Type B pancreatic cell (in vitro differentiated cells): ENCODE results near the gene ZNF680. TPM values are rescaled to one million over a fixed set of nuclear protein-coding genes. Genes with fewer than 3 reads are reported as not detected.
"Not testable (repeated sequence)": the region's sequence is repeated elsewhere in the genome, so short reads cannot be mapped to it uniquely, and the experiment has no call there.

Experiments used
- DNase-seq: peaks from one replicate; pipeline ENCODE4 v3.0.0; 2021; ENCODE audit warnings: mixed read lengths; ENCODE audit not compliant: unreplicated experiment; ENCODE audit errors: extremely low spot score
- H3K27ac Mint-ChIP-seq: 2 replicates; pipeline ENCODE4 v1.8.0; 2021; ENCODE audit warnings: mild to moderate bottlenecking, mixed read lengths
- H3K27me3 Mint-ChIP-seq: 2 replicates; pipeline ENCODE4 v1.8.0; 2021; ENCODE audit warnings: mixed read lengths
- H3K36me3 Mint-ChIP-seq: 2 replicates; pipeline ENCODE4 v1.8.0; 2021; ENCODE audit warnings: mixed read lengths
- H3K4me1 Mint-ChIP-seq: one replicate; pipeline ENCODE4 v1.8.0; 2021; ENCODE audit warnings: mixed read lengths; ENCODE audit not compliant: unreplicated experiment
- H3K4me3 Mint-ChIP-seq: 2 replicates; pipeline ENCODE4 v1.8.0; 2021; ENCODE audit warnings: mild to moderate bottlenecking, mixed read lengths
- H3K9me3 Mint-ChIP-seq: 2 replicates; pipeline ENCODE4 v1.8.0; 2021; ENCODE audit warnings: mixed read lengths
- total RNA-seq: library from RNA; stranded (reverse); gene quantifications from 2 replicates; pipeline ENCODE4 v1.2.1, GENCODE V29; 2021; ENCODE audit warnings: low replicate concordance
- TF ChIP-seq, protein P1 (sequence below): fragments of 200-600 bp; sonication (generic); conservative IDR thresholded peaks from 2 replicates; pipeline ENCODE4 v1.5.0; 2021; ENCODE audit warnings: antibody characterized with exemption, mild to moderate bottlenecking

The ZNF680 gene
- total RNA-seq, 1 donor from 2014 or later: 15.9 TPM

DNA sequence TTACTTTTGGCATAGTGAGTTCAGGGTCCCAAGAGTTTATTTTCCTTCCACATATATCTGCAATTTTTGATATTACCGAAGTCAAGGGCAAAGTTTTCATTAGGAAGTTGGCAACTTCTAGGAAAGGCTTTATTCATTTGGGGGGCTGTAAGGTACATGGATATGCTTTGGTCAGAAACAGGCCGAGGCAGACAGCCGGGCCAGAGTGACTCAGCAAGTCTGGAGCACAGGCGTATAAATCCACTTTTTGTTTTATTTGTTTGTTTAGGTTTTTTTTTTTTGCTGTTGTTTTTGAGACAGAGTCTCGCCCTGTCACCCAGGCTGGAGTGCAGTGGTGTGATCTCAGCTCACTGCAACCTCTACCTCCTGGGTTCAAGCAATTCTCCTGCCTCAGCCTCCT is 3.7 kb downstream of the ZNF680 start:
- Mint-ChIP-seq H3K27me3 (no peaks in the 10 kb centered on the region), H3K9me3 (peaks cover 13% of the 10 kb centered on the region), H3K4me3 (peak overlapping the region; percentile 22), H3K36me3 (peaks cover 45% of the 10 kb centered on the region), H3K4me1 (peaks cover 5% of the 10 kb centered on the region), H3K27ac (peak overlapping the region; percentile 23)
- no peak for DNase-seq
- TF ChIP-seq, protein P1, sequence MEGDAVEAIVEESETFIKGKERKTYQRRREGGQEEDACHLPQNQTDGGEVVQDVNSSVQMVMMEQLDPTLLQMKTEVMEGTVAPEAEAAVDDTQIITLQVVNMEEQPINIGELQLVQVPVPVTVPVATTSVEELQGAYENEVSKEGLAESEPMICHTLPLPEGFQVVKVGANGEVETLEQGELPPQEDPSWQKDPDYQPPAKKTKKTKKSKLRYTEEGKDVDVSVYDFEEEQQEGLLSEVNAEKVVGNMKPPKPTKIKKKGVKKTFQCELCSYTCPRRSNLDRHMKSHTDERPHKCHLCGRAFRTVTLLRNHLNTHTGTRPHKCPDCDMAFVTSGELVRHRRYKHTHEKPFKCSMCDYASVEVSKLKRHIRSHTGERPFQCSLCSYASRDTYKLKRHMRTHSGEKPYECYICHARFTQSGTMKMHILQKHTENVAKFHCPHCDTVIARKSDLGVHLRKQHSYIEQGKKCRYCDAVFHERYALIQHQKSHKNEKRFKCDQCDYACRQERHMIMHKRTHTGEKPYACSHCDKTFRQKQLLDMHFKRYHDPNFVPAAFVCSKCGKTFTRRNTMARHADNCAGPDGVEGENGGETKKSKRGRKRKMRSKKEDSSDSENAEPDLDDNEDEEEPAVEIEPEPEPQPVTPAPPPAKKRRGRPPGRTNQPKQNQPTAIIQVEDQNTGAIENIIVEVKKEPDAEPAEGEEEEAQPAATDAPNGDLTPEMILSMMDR: no peak

DNA sequence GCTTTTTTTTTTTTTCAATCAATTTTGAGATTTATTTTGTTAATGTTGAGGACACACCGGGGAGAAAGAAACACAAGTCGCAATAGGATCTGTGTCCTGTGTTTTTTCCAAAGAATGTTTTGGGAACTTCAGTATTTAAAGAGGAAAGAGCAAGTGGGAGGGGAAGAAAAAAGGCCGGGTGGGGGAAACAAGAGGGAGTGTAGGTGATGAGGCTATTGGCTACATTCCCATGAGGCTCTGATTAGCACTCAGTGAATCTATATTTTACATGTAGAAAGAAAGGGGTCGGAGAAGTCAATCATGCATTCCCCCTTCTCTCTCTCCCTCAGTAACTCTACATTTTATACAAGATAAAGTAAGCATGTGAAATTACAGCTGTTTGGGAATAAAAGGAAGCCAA is 4.1 kb downstream of the ZNF680 start:
- Mint-ChIP-seq H3K9me3 (peaks cover 13% of the 10 kb centered on the region), H3K4me3 (peak overlapping the region; percentile 22), H3K27ac (peak overlapping the region; percentile 23), H3K36me3 (peaks cover 45% of the 10 kb centered on the region), H3K4me1 (peaks cover 5% of the 10 kb centered on the region), H3K27me3 (no peaks in the 10 kb centered on the region)
- TF ChIP-seq, protein P1: no peak
- no peak for DNase-seq

DNA sequence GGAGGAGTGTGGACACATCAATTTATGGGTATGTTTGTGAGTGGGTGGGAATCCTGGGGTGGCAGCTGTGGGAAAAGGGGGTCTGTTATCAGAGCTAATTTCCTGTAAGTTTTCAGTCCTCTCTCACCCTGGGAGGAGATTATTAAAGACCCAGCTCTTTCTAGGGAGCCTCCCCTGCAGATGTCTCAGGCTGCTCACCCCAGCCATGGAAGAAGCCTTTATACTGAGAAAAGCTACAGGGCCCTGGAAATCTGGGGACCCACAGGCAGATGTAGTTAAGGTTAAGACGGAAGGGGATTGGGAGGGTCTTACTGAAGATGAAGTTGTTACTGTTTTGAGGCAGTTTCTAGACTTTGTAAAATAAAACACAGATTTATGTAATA is 4.6 kb downstream of the ZNF680 start:
- peak overlapping the region; percentile 22 for H3K4me3 Mint-ChIP-seq
- H3K27ac Mint-ChIP-seq: no peak overlapping the region
- TF ChIP-seq, protein P1: no peak
- peaks cover 45% of the 10 kb centered on the region for H3K36me3 Mint-ChIP-seq
- H3K4me1 Mint-ChIP-seq: peaks cover 5% of the 10 kb centered on the region
- no peak for DNase-seq
- H3K9me3 Mint-ChIP-seq: peaks cover 13% of the 10 kb centered on the region
- H3K27me3 Mint-ChIP-seq: no peaks in the 10 kb centered on the region

DNA sequence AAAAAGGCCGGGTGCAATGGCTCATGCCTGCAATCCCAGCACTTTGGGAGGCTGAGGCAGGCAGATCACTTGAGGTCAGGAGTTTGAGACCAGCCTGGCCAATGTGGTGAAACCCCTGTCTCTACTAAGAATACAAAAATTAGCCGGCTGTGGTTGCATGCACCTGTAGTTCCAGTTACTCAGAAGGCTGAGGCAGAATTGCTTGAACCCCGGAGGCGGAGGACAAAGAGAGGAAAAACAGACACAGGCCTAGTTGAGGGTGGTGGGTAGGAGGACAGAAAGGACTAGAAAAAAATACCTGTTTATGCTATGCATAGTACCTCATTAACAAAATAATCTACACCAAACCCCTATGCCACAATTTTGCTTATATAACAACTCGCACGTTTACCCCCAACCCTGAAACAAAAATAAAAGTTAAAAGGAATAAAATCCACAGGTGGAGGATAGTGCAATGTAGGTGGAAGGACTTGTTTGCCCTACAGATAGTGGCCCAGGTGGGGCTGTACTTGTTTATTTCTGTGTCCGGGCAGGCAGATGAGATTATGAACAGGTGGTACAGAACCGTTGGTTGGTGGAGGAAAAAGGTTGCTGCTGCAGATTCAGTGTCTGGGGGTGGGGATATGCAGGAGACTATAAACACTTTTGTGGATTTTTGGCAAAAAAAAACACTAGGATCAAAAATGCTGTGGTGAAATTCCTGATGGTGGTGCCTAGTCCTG is 5.1 kb downstream of the ZNF680 start:
- no peak for DNase-seq
- no peaks in the 10 kb centered on the region for H3K27me3 Mint-ChIP-seq
- peaks cover 13% of the 10 kb centered on the region for H3K9me3 Mint-ChIP-seq
- peaks cover 43% of the 10 kb centered on the region for H3K36me3 Mint-ChIP-seq
- peaks cover under 1% of the 10 kb centered on the region for H3K4me1 Mint-ChIP-seq
- H3K27ac Mint-ChIP-seq: no peak overlapping the region
- TF ChIP-seq, protein P1: no peak
- no peak overlapping the region for H3K4me3 Mint-ChIP-seq

- no peak overlapping the region for H3K4me3 Mint-ChIP-seq
- peaks cover 44% of the 10 kb centered on the region for H3K36me3 Mint-ChIP-seq
- DNase-seq: no peak
- H3K9me3 Mint-ChIP-seq: peaks cover 13% of the 10 kb centered on the region
- H3K27me3 Mint-ChIP-seq: no peaks in the 10 kb centered on the region
- no peaks in the 10 kb centered on the region for H3K4me1 Mint-ChIP-seq
- no peak overlapping the region for H3K27ac Mint-ChIP-seq
- TF ChIP-seq, protein P1: no peak
Observed at GRCh38 chr7:64555046-64555445, 7.8 kb downstream of the ZNF680 start.

DNA sequence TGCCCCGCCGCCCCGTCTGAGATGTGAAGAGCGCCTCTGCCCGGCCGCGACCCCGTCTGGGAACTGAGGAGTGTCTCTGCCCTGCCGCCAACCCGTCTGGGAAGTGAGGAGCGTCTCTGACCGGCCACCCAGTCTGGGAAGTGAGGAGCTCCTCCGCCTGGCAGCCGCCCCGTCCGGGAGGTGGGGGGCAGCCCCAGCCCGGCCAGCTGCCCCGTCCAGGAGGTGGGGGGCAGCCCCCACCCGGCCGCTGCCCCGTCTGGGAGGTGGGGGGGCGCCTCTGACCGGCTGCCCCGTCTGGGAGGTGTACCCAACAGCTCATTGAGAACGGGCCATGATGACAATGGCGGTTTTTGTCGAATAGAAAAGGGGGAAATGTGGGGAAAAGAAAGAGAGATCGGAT is 8.7 kb downstream of the ZNF680 start:
- peaks cover 48% of the 10 kb centered on the region for H3K36me3 Mint-ChIP-seq
- H3K9me3 Mint-ChIP-seq: peaks cover 13% of the 10 kb centered on the region
- H3K4me3 Mint-ChIP-seq, H3K27ac Mint-ChIP-seq, H3K27me3 Mint-ChIP-seq, DNase-seq, H3K4me1 Mint-ChIP-seq: not testable (repeated sequence)
